HepG2 (cell line): ENCODE measurements around the gene KIN. TPM values are rescaled to one million over a fixed set of nuclear protein-coding genes. Genes with fewer than 3 reads are reported as not detected.

Experiments
- E2F5 ChIP-seq: sonication (generic); formaldehyde crosslinking; conservative IDR thresholded peaks from 2 replicates; pipeline ENCODE4 v1.4.0; 2020; ENCODE audit warnings: missing genetic modification reagents
- ELK4 ChIP-seq: sonication (generic); formaldehyde crosslinking; IDR thresholded peaks from 2 replicates; pipeline ENCODE4 v1.9.0; 2021; ENCODE audit warnings: missing genetic modification reagents, borderline replicate concordance
- FIP1L1 ChIP-seq: fragments of 200-400 bp; formaldehyde crosslinking; IDR thresholded peaks from 2 replicates; pipeline ENCODE4 v1.6.1; 2018; ENCODE audit warnings: low read depth, mild to moderate bottlenecking, low read length, moderate library complexity, borderline replicate concordance; ENCODE audit not compliant: insufficient read depth
- FOXP4 ChIP-seq: sonication (generic); formaldehyde crosslinking; IDR thresholded peaks from 2 replicates; pipeline ENCODE4 v1.4.0; 2020; ENCODE audit warnings: missing genetic modification reagents
- MED1 ChIP-seq: sonication (generic); formaldehyde crosslinking; IDR thresholded peaks from 2 replicates; pipeline ENCODE4 v1.4.0; 2020; ENCODE audit warnings: missing genetic modification reagents
- RFXANK ChIP-seq: IDR thresholded peaks from 2 replicates; pipeline ENCODE4 v1.6.1; 2016
- THAP7 ChIP-seq: sonication (generic); formaldehyde crosslinking; IDR thresholded peaks from 2 replicates; pipeline ENCODE4 v1.8.1; 2023; ENCODE audit warnings: mild to moderate bottlenecking, missing genetic modification reagents
- U2AF1 ChIP-seq: fragments of 200-400 bp; formaldehyde crosslinking; optimal IDR thresholded peaks from 2 replicates; pipeline ENCODE3; 2017; ENCODE audit warnings: mild to moderate bottlenecking, low read depth, low read length
- U2AF2 ChIP-seq: fragments of 200-400 bp; formaldehyde crosslinking; IDR thresholded peaks from 2 replicates; pipeline ENCODE4 v1.6.1; 2017; ENCODE audit warnings: low read depth, mild to moderate bottlenecking, low read length
- ZBTB26 ChIP-seq: IDR thresholded peaks from 2 replicates; pipeline ENCODE4 v1.6.1; 2016; ENCODE audit warnings: missing compliant biosample characterization, missing genetic modification reagents, borderline replicate concordance
- ZFP41 ChIP-seq: sonication (generic); formaldehyde crosslinking; IDR thresholded peaks from 2 replicates; pipeline ENCODE4 v1.4.0; 2020; ENCODE audit warnings: mild to moderate bottlenecking, missing genetic modification reagents, borderline replicate concordance
- ZNF20 ChIP-seq: sonication (generic); formaldehyde crosslinking; IDR thresholded peaks from 2 replicates; pipeline ENCODE4 v1.4.0; 2020; ENCODE audit warnings: mild to moderate bottlenecking, moderate library complexity, missing genetic modification reagents
- ZNF251 ChIP-seq: sonication (generic); formaldehyde crosslinking; IDR thresholded peaks from 2 replicates; pipeline ENCODE4 v1.9.0; 2021; ENCODE audit warnings: mild to moderate bottlenecking, missing genetic modification reagents
- ZNF407 ChIP-seq: sonication (generic); formaldehyde crosslinking; IDR thresholded peaks from one replicate; pipeline ENCODE4 v1.5.1; 2020; ENCODE audit warnings: mild to moderate bottlenecking, missing genetic modification reagents; ENCODE audit errors: not compliant biosample characterization
- ZNF614 ChIP-seq: IDR thresholded peaks from 2 replicates; pipeline ENCODE4 v1.6.1; 2018; ENCODE audit warnings: missing biosample characterization, missing genetic modification reagents, inconsistent platforms, borderline replicate concordance
- ZNF678 ChIP-seq: sonication (generic); formaldehyde crosslinking; IDR thresholded peaks from 2 replicates; pipeline ENCODE4 v1.4.0; 2020; ENCODE audit warnings: mild to moderate bottlenecking, missing genetic modification reagents
- polyA plus RNA-seq, 8 experiments: library from polyadenylated mRNA; depleted of rRNA in 3 of 8; stranded (reverse) in 7 of 8; unstranded in 1 of 8; fragments of >200 nt; fragmentation: Illumina TruSeq in 4 of 8; extraction: Trizol in 4 of 8; gene quantifications; 2 replicates each; pipeline versions ENCODE4 v1.2.1 to v1.2.3, GENCODE V29; 2011 to 2016; ENCODE audit warnings: low read depth in 4 of 8, missing spikeins in 1 of 8, mixed read lengths in 1 of 8; ENCODE audit not compliant: insufficient read depth in 1 of 8
- total RNA-seq, 5 experiments: library from RNA; depleted of rRNA; stranded (reverse); fragments of >200 nt; fragmentation: Illumina TruSeq; extraction: Trizol; gene quantifications; 2 replicates each; pipeline ENCODE4 v1.2.3, GENCODE V29; 2016; ENCODE audit warnings: low read depth in 1 of 5

The KIN gene
- total and polyA plus RNA-seq, 2 of the 13 experiments (the other 11 are each of a cell fraction or from before 2014, with no cell fraction given): 4.9 to 23.2 TPM

- no peak for TF ChIP-seq ZNF407 (CRISPR knock-in tag)
- no peak for TF ChIP-seq ZNF678 (CRISPR knock-in tag)
- no peak for TF ChIP-seq THAP7 (CRISPR knock-in tag)
- no peak for TF ChIP-seq E2F5
- TF ChIP-seq FIP1L1: no peak
- peak; percentile 79 for TF ChIP-seq MED1 (CRISPR knock-in tag)
- no peak for TF ChIP-seq ZNF614 (CRISPR knock-in tag)
- no peak for TF ChIP-seq ZFP41
- TF ChIP-seq ZNF251 (CRISPR knock-in tag): no peak
- no peak for TF ChIP-seq RFXANK (CRISPR knock-in tag)
- TF ChIP-seq U2AF2: no peak
- TF ChIP-seq FOXP4 (CRISPR knock-in tag): peak; percentile 76
- TF ChIP-seq ELK4 (CRISPR knock-in tag): no peak
- TF ChIP-seq ZNF20 (CRISPR knock-in tag): no peak
- TF ChIP-seq ZBTB26 (CRISPR knock-in tag): no peak
- TF ChIP-seq U2AF1: no peak
Observed at GRCh38 chr10:7703140-7703539, 84.7 kb downstream of the KIN start, which contains the start of gene ITIH2 (continued).
